Breast epithelium (tissue), 3 donors: ENCODE measurements around the gene MAP3K12.

Experiments used
- POLR2A ChIP-seq: fragments of 450-650 bp; IDR thresholded peaks from one replicate; pipeline ENCODE4 v1.6.1; 2016; ENCODE audit warnings: antibody characterized with exemption, mild to moderate bottlenecking, moderate library complexity
- POLR2AphosphoS5 ChIP-seq, 3 donors: sonication (generic); formaldehyde crosslinking; IDR thresholded peaks; one replicate each; pipeline ENCODE4 v1.6.1; 2017; ENCODE audit warnings: antibody characterized with exemption in 3 of 3
- TF ChIP-seq, protein P1 (sequence below), 3 donors: fragments of 450-650 bp; IDR thresholded peaks; one replicate each; pipeline ENCODE4 v1.5.1; 2016 to 2017; ENCODE audit warnings: antibody characterized with exemption in 3 of 3, mild to moderate bottlenecking in 3 of 3, moderate library complexity in 3 of 3

DNA sequence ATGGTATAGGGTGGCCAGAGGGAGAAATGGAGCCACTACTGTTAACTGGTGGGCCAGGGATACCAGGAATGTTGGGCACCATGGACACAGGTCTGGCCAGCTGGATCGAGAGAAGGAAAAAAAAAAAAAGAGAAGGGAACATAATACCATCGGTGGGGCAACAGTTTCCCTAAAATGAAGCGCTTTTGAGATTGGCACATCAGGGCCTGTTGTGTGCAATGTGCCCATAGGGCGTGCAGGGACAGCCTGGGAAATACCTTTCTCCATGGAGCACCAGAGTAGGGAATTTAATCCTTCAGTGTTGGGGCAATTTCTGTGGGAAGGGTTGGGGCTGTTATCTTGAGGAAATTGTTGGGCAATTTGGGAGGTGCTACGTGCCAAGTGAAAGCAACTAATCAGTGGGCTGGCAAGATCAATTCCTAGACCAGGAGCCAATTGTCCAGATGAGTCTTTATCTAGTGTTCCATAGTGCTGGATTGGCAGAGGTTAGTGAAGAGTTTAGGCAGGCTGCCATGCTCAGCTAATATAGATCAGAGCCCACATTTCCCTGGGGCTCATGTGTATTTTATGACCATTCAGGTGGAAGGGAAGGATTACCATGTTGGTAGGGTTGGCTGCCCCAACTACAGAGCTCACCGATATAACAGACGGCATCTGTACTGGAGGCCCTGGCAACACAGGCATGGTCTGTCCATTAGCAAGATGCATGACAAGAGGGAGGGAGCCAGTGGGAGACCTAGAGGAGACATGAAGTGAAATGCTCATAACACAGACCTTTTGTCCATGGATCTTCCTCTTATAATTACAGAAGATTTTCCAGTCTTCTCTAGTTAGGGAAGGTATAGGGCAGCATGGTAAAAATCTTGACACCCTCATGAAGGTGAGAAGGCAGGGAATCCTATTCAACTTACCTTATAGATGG lies 33.5 kb upstream of the MAP3K12 start:
- TF ChIP-seq, protein P1, sequence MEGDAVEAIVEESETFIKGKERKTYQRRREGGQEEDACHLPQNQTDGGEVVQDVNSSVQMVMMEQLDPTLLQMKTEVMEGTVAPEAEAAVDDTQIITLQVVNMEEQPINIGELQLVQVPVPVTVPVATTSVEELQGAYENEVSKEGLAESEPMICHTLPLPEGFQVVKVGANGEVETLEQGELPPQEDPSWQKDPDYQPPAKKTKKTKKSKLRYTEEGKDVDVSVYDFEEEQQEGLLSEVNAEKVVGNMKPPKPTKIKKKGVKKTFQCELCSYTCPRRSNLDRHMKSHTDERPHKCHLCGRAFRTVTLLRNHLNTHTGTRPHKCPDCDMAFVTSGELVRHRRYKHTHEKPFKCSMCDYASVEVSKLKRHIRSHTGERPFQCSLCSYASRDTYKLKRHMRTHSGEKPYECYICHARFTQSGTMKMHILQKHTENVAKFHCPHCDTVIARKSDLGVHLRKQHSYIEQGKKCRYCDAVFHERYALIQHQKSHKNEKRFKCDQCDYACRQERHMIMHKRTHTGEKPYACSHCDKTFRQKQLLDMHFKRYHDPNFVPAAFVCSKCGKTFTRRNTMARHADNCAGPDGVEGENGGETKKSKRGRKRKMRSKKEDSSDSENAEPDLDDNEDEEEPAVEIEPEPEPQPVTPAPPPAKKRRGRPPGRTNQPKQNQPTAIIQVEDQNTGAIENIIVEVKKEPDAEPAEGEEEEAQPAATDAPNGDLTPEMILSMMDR (IDR thresholded peaks at IDR 0.05): no peak
- TF ChIP-seq POLR2A (no peak), POLR2AphosphoS5 (IDR thresholded peaks at IDR 0.05) (no peak)
